Hair follicle dermal papilla cell (primary cell): ENCODE measurements around the gene ARL6IP4. TPM values are rescaled to one million over a fixed set of nuclear protein-coding genes. Genes with fewer than 3 reads are reported as not detected.

Experiments used
- small RNA-seq: library from RNA; depleted of rRNA; stranded (forward); fragments of <200 nt; gene quantifications from one replicate; pipeline ENCODE3, GENCODE V24; 2012
- total RNA-seq: library from RNA; depleted of rRNA; stranded (reverse); fragments of >200 nt; gene quantifications from 2 replicates; pipeline ENCODE4 v1.2.3, GENCODE V29; 2012

The ARL6IP4 gene
- total RNA-seq, result 70.7 and 104 TPM in 2 replicates

GRCh38 chr12:122980183-122981035 lies at the start of gene ARL6IP4:
TSS of gene ARL6IP4 (plus strand) at chr12:122980681. CDS start at chr12:122981140, 459 bp downstream.

DNA sequence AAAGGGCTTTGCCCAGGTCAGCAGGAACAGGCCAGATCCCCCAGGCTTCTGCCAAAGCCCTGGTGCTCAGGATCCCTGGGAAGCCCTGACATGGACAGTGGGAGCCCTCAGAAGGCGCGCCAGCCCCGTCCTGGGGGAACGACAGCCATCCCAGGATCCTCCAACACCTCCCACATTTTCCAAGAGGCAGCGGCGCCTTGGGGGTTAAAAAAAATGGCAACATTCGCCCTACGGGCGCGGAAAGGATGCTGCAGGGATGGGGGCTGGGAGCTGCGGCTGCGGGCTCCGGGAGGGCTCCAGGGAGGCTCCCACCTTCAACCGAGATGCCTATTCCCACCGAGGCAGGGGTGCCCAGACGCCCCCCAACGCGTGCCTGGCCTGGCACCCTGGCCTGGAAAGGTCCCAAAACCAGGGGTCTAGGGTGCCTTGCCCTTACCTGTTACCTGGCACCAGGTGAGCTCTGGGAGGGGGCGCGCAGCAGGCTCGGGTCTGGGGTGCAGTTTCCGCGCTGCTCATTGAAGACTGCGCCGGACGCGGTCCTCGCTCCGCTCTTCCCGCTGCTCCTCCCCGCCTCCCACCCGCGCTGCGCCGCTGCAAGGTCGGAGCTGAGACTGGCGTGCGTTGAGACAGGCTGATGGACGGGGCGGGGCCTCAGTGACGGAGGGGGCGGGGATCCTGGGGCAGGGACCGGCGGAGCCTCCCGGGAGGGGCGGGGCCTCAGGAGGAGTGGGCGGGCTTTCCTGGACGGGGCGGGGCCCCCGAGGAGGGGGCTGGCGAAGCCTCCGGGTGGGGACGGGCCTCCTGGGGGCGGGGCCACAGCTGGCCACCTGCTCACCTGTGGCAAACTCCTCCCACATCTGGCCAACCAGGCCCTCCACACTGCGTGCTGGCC lies 14.4 kb upstream of the ARL6IP4 start, which contains the start of gene ABCB9:
TSS of gene ABCB9 (minus strand) at position 613 of the 892 bp plus-strand sequence. CDS start 6,228 bp downstream, outside the sequence.

GRCh38 chr12:122974892-122975789 lies 5.3 kb upstream of the ARL6IP4 start, which contains the start of gene OGFOD2:
TSS of gene OGFOD2 (plus strand) at chr12:122975244. CDS start at chr12:122975252, 8 bp downstream.

Small RNA genes lying within 50 kb of the gene (small RNA-seq; reads per million reads assigned to genes)
- gene ARL6IP4 (not detected), gene MIR4304 (not detected)

Other genes starting within 250 kb of the ARL6IP4 start
- gene HCAR1, start 249.8 kb upstream of the ARL6IP4 start, total RNA-seq, result under 0.01 and 0.16 TPM in 2 replicates
- 29.4 and 36.8 TPM in 2 replicates for gene DENR, start 227.9 kb upstream of the ARL6IP4 start, total RNA-seq
- gene CCDC62, start 206.1 kb upstream of the ARL6IP4 start, total RNA-seq, result 0.49 and 0.65 TPM in 2 replicates
- gene HIP1R, start 145.2 kb upstream of the ARL6IP4 start, total RNA-seq, result 7.4 and 8.0 TPM in 2 replicates
- 32.3 and 39.1 TPM in 2 replicates for gene VPS37B, start 84.6 kb upstream of the ARL6IP4 start, total RNA-seq
- gene ABCB9, start 14.2 kb upstream of the ARL6IP4 start, total RNA-seq, result 10.7 and 14.4 TPM in 2 replicates
- 10.4 and 11.3 TPM in 2 replicates for gene OGFOD2, start 5.4 kb upstream of the ARL6IP4 start, total RNA-seq
- 6.9 and 7.0 TPM in 2 replicates for gene PITPNM2, start 170.4 kb downstream of the ARL6IP4 start, total RNA-seq